ENCODE measurements around the gene CCNY. TPM values are rescaled to one million over a fixed set of nuclear protein-coding genes. Genes with fewer than 3 reads are reported as not detected.

CCNY gene
- total RNA-seq, 1 experiment from 2014 or later, result 49.7 TPM

DNA sequence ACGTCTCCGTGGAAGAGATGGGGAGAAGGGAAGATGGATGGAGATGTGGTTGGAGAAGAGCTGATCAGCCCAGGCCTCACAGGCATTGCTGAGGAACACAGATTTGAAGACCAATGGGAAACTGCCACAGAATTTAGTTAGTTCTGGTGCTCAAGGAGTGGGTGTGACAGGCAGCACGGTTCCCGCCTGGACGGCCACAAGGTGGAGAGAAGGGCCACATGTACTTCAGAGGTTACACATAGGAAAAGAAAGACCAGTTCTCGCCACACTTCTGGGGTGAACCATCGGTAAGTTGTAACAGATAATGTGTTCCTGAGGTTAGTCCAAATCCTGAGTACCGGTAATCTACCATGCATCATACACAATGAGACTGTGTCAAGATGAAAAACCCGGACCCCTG is 239.3 kb downstream of the CCNY start:
- no peak overlapping the region for H3K4me3 ChIP-seq (ENCODE audit: insufficient read depth, low read depth, low read length)
- H3K27me3 ChIP-seq (ENCODE audit: control insufficient read depth, insufficient read depth, low read length), result no peaks in the 10 kb centered on the region
- H3K36me3 ChIP-seq (replicated peaks; ENCODE audit: control insufficient read depth, insufficient read depth, low read length), result no peaks in the 10 kb centered on the region
- no peak for DNase-seq

- H3K36me3 ChIP-seq (replicated peaks; ENCODE audit: control insufficient read depth, insufficient read depth, low read length), result no peaks in the 10 kb centered on the region
- no peak overlapping the region for H3K4me3 ChIP-seq (ENCODE audit: insufficient read depth, low read depth, low read length)
- no peaks in the 10 kb centered on the region for H3K27me3 ChIP-seq (ENCODE audit: control insufficient read depth, insufficient read depth, low read length)
- DNase-seq, result no peak
Measured at GRCh38 chr10:35576730-35577129, 240.4 kb downstream of the CCNY start.

DNA sequence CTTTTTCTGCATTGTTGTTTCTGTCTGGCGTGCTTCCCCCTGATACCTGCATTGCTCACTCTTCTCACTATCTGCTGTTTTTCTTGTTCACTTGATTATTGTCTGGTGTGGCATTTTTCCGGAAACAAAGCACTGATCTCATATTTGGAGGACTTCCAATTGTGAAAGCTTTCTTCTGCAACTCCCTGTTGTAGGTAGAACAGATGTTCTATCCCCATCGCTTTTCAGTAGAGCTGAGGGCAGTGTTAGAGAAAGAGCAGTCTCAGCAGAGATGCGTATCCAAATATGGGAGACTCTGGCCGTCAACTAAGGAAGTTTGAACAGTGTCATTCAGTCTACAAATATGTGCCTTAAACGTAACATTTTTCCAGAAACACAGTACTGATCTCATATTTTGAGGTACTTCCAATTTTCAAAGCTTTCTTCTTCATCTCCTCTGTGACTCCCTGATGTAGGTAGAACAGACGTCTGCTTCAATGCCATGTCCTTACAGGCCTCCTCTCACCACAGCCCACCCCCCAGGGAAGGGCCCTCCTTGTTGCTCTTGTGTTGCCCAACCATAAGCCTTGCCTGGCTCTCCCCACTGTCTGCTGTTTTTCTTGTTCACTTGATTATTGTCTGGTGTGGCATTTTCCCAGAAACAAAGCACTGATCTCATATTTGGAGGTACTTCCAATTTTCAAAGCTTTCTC is 241.8 kb downstream of the CCNY start:
- Histone ChIP-seq H3K36me3 (replicated peaks; ENCODE audit: control insufficient read depth, insufficient read depth, low read length) (no peaks in the 10 kb centered on the region), H3K27me3 (ENCODE audit: control insufficient read depth, insufficient read depth, low read length) (no peaks in the 10 kb centered on the region), H3K4me3 (ENCODE audit: insufficient read depth, low read depth, low read length) (no peak overlapping the region)
- DNase-seq, result no peak

DNA sequence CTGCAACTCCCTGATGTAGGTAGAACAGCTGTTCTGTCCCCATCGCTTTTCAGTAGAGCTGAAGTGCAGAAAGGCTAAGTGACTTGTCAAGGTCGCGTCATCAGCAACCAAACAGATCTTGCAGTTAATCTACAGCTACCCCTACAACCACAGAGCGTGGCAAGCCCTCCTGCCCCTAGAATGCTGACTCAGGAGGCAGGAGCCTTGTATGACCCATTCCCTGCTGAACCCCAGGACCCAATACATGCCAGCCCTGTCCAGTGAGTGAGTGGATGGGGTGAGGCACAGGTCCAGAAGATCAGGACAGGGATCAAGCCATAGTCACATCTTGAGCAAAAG is 242.3 kb downstream of the CCNY start:
- no peaks in the 10 kb centered on the region for H3K27me3 ChIP-seq (ENCODE audit: control insufficient read depth, insufficient read depth, low read length)
- no peaks in the 10 kb centered on the region for H3K36me3 ChIP-seq (replicated peaks; ENCODE audit: control insufficient read depth, insufficient read depth, low read length)
- no peak overlapping the region for H3K4me3 ChIP-seq (ENCODE audit: insufficient read depth, low read depth, low read length)
- no peak for DNase-seq

DNA sequence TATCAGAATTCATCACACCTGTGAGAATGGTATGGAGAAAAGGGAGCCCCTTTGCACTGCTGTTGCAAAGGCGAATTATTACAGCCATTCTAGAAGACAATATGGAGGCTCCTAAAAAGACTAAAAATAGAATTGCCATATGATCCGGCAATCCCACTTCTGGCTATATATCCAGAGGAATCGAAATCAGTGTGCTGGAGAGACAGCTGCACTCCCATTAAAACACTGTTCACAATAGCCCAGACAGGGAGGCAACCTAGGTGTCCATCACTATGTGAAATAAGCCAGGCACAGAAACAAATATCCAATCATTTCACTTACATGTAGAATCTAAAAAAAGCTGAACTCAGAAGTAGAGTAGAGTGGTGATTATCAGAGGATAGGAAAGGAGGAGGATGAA is 242.8 kb downstream of the CCNY start:
- no peak overlapping the region for H3K4me3 ChIP-seq (ENCODE audit: insufficient read depth, low read depth, low read length)
- no peaks in the 10 kb centered on the region for H3K36me3 ChIP-seq (replicated peaks; ENCODE audit: control insufficient read depth, insufficient read depth, low read length)
- H3K27me3 ChIP-seq (ENCODE audit: control insufficient read depth, insufficient read depth, low read length), result no peaks in the 10 kb centered on the region
- DNase-seq, result no peak

DNA sequence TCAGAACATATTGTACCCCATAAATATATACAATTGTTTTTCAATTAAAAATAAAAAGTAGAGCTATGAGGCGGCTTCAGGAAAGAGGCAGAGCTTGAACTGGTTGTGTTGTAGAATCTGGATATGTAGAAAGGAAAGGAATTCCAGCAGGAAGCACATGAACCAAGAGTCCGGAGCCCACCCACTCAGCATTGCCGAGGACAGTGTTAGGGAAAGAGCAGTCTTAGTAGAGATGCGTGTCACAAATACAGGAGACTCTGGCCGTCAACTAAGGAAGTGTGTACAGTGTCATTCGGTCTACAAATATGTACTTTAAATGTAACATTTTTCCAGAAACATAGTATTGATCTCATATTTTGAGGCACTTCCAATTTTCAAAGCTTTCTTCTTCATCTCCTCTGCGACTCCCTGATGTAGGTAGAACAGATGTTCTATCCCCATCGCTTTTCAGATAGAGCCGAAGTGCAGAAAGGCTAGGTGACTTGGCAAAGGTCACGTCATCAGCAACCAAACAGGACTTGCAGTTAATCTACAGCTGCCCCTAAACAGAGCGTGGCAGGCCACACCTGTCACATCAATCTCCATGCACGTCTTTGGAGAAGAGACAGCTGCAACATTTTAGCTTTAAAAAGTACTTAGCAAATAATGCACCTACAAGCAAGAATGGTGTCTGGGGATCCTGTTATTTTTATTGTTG is 243.6 kb downstream of the CCNY start:
- no peak for DNase-seq
- Histone ChIP-seq H3K4me3 (ENCODE audit: insufficient read depth, low read depth, low read length) (no peak overlapping the region), H3K27me3 (ENCODE audit: control insufficient read depth, insufficient read depth, low read length) (no peaks in the 10 kb centered on the region), H3K36me3 (replicated peaks; ENCODE audit: control insufficient read depth, insufficient read depth, low read length) (no peaks in the 10 kb centered on the region)

DNA sequence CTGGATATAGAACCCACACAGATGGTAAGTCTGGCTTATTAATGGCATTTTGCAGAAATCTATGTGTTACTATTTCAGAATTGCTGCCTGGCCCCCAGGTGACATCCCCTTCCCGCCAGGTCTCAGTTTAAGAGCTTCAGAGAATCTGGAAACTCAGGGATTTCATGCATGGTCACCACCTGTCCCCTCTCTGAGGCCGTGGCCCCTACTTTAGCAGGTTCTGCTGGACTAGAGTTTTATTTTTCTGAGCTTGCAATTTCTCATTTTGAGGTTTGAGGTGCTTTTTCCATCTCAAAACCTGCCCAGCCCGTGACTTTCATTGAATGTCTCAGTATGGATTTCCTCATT is 244.1 kb downstream of the CCNY start:
- no peaks in the 10 kb centered on the region for H3K27me3 ChIP-seq (ENCODE audit: control insufficient read depth, insufficient read depth, low read length)
- DNase-seq, result no peak
- no peak overlapping the region for H3K4me3 ChIP-seq (ENCODE audit: insufficient read depth, low read depth, low read length)
- H3K36me3 ChIP-seq (replicated peaks; ENCODE audit: control insufficient read depth, insufficient read depth, low read length), result no peaks in the 10 kb centered on the region

DNA sequence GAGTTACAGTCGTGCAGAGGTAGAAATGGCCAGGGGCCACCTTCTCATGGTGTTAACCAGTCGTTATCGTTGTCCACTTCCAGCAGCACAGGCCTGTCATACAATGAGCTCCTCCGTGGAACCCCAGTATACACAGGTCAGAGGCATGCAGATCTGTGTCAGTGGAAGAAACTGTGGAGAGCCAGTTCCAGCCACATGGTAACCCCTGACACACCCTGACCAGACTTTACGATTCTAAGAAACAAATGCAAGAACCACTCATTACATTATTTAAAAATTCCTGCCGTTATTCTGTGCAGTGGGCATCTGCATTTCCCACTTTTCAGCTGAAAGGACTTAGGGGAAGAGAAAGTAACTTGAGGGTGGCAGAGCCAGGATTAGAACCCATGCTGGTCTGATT is 245.3 kb downstream of the CCNY start:
- Histone ChIP-seq H3K4me3 (ENCODE audit: insufficient read depth, low read depth, low read length) (no peak overlapping the region), H3K36me3 (replicated peaks; ENCODE audit: control insufficient read depth, insufficient read depth, low read length) (no peaks in the 10 kb centered on the region), H3K27me3 (ENCODE audit: control insufficient read depth, insufficient read depth, low read length) (no peaks in the 10 kb centered on the region)
- DNase-seq, result no peak

- Histone ChIP-seq H3K36me3 (replicated peaks; ENCODE audit: control insufficient read depth, insufficient read depth, low read length) (no peaks in the 10 kb centered on the region), H3K27me3 (ENCODE audit: control insufficient read depth, insufficient read depth, low read length) (no peaks in the 10 kb centered on the region)
- DNase-seq, result no peak
Measured at GRCh38 chr10:35584946-35585345, 248.6 kb downstream of the CCNY start.

GRCh38 chr10:35585356-35585755 is 249.0 kb downstream of the CCNY start:
- no peaks in the 10 kb centered on the region for H3K27me3 ChIP-seq (ENCODE audit: control insufficient read depth, insufficient read depth, low read length)
- DNase-seq, result no peak
- no peak overlapping the region for H3K4me3 ChIP-seq (ENCODE audit: insufficient read depth, low read depth, low read length)
- no peaks in the 10 kb centered on the region for H3K36me3 ChIP-seq (replicated peaks; ENCODE audit: control insufficient read depth, insufficient read depth, low read length)

More at GRCh38 chr10:35584946-35585345, 248.6 kb downstream of the CCNY start:
- H3K4me3 ChIP-seq (ENCODE audit: insufficient read depth, low read depth, low read length), result no peak overlapping the region

- no peaks in the 10 kb centered on the region for H3K36me3 ChIP-seq (replicated peaks; ENCODE audit: control insufficient read depth, insufficient read depth, low read length)
- no peaks in the 10 kb centered on the region for H3K27me3 ChIP-seq (ENCODE audit: control insufficient read depth, insufficient read depth, low read length)
- DNase-seq, result no peak
- no peak overlapping the region for H3K4me3 ChIP-seq (ENCODE audit: insufficient read depth, low read depth, low read length)
Measured at GRCh38 chr10:35585903-35586535, 249.7 kb downstream of the CCNY start.

GRCh38 chr10:35588836-35589235 is 252.5 kb downstream of the CCNY start:
- DNase-seq, result no peak
- no peaks in the 10 kb centered on the region for H3K27me3 ChIP-seq (ENCODE audit: control insufficient read depth, insufficient read depth, low read length)
- H3K36me3 ChIP-seq (replicated peaks; ENCODE audit: control insufficient read depth, insufficient read depth, low read length), result no peaks in the 10 kb centered on the region

GRCh38 chr10:35592441-35592840 is 256.1 kb downstream of the CCNY start:
- no peaks in the 10 kb centered on the region for H3K36me3 ChIP-seq (replicated peaks; ENCODE audit: control insufficient read depth, insufficient read depth, low read length)
- DNase-seq, result no peak
- no peaks in the 10 kb centered on the region for H3K27me3 ChIP-seq (ENCODE audit: control insufficient read depth, insufficient read depth, low read length)
- no peak overlapping the region for H3K4me3 ChIP-seq (ENCODE audit: insufficient read depth, low read depth, low read length)

More at GRCh38 chr10:35588836-35589235, 252.5 kb downstream of the CCNY start:
- H3K4me3 ChIP-seq (ENCODE audit: insufficient read depth, low read depth, low read length), result no peak overlapping the region

DNA sequence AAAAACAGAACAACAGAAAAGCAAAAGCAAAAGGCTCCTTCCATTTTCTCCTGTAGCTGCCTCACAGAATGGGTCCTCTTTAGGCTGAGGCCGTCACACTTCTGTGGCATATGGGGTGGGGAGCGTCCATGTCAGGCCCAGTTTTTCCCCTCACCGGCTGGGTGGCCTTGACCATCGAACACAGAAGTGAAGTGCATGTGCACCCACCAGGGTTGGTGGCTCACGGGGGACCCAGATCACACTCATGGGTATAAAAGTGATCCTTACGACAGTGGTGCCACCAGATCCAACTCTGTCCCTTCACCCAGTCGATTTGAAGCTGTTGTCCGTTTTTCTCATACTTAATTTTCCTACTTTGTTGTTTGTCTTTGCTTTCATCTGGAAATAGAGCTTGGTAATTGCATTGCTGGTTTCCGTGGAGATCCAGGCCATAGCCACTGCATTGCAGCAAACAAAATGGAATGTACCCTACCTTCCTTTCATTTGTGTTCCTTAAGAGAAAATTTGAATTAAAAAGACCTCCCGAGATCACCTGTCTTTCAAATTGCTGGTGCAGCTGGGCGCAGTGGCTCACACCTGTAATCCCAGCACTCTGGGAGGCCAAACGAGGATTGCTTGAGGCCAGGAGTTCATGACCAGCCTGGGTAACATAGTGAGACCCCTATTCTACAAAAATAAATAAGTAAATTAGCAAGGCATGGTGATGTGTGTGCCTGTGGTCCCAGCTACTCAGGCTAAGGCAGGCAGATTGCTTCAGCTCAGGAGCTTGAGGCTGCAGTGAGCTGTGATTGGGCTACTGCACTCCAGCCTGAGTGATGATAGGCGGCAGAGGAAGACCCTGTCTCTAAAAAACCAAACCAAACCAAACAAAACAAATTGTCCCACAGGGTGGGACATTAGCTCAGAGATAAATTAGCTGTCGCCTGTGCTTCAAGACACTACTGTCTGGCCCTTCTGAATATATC is 258.1 kb downstream of the CCNY start:
- Histone ChIP-seq H3K27me3 (ENCODE audit: control insufficient read depth, insufficient read depth, low read length) (no peaks in the 10 kb centered on the region), H3K36me3 (replicated peaks; ENCODE audit: control insufficient read depth, insufficient read depth, low read length) (no peaks in the 10 kb centered on the region), H3K4me3 (ENCODE audit: insufficient read depth, low read depth, low read length) (no peak overlapping the region)
- peak; percentile 61 for DNase-seq

Data from H7 (cell line).